ENCODE measurements around the gene TRIM67. TPM values are rescaled to one million over a fixed set of nuclear protein-coding genes. Genes with fewer than 3 reads are reported as not detected.
A peak's percentile ranks its signal among the peaks of the same experiment; 100 is the strongest.

TRIM67 gene
- total RNA-seq, 4 donors from 2014 or later = 0.21 to 0.38 TPM; not detected in 2

GRCh38 chr1:231159202-231159962, 2.5 kb upstream of the TRIM67 start:
- H3K27me3 ChIP-seq = peaks cover 72% of the 10 kb centered on the region
- H3K27ac ChIP-seq = no peak overlapping the region
- H3K9me3 ChIP-seq = no peaks in the 10 kb centered on the region
- no peak for DNase-seq (ENCODE audit: low spot score in 2 of 2)
- no peaks in the 10 kb centered on the region for H3K36me3 ChIP-seq
- WGBS = 75% methylated on average over 6 of the region's 6 CpGs
- TF ChIP-seq POLR2A (IDR thresholded peaks at IDR 0.05) (no peak), POLR2AphosphoS5 (IDR thresholded peaks at IDR 0.05) (no peak), CTCF (IDR thresholded peaks at IDR 0.05) (no peak), EP300 (IDR thresholded peaks at IDR 0.05) (no peak)
- H3K4me1 ChIP-seq = peaks cover 30% of the 10 kb centered on the region
- no peak overlapping the region for H3K4me3 ChIP-seq

GRCh38 chr1:231159963-231160761, 1.7 kb upstream of the TRIM67 start:
- Histone ChIP-seq H3K4me1 (peaks cover 30% of the 10 kb centered on the region), H3K27ac (no peak overlapping the region), H3K36me3 (no peaks in the 10 kb centered on the region), H3K4me3 (no peak overlapping the region), H3K27me3 (peaks cover 80% of the 10 kb centered on the region), H3K9me3 (no peaks in the 10 kb centered on the region)
- 68% methylated on average over 13 of the region's 15 CpGs for WGBS
- DNase-seq (ENCODE audit: low spot score in 2 of 2) = no peak
- TF ChIP-seq POLR2AphosphoS5 (IDR thresholded peaks at IDR 0.05) (no peak), EP300 (IDR thresholded peaks at IDR 0.05) (no peak), POLR2A (IDR thresholded peaks at IDR 0.05) (no peak), CTCF (IDR thresholded peaks at IDR 0.05) (no peak)

- Histone ChIP-seq H3K27me3 (peaks cover 83% of the 10 kb centered on the region), H3K4me3 (peak overlapping the region; percentile 46), H3K9me3 (no peaks in the 10 kb centered on the region), H3K27ac (no peak overlapping the region), H3K4me1 (peaks cover 30% of the 10 kb centered on the region), H3K36me3 (no peaks in the 10 kb centered on the region)
- WGBS = 4% methylated on average over 27 of the region's 51 CpGs
- no peak for TF ChIP-seq POLR2A (IDR thresholded peaks at IDR 0.05)
- TF ChIP-seq CTCF (IDR thresholded peaks at IDR 0.05) = no peak
- TF ChIP-seq POLR2AphosphoS5 (IDR thresholded peaks at IDR 0.05) = no peak
- no peak for TF ChIP-seq EP300 (IDR thresholded peaks at IDR 0.05)
- no peak for DNase-seq (ENCODE audit: low spot score in 2 of 2)
These were observed 777 bp upstream of the TRIM67 start for GRCh38 chr1:231160895-231161666.

- 0% methylated on average over 17 of the region's 71 CpGs for WGBS
- H3K27ac ChIP-seq = no peak overlapping the region
- H3K4me3 ChIP-seq = peak overlapping the region; percentile 46
- no peaks in the 10 kb centered on the region for H3K9me3 ChIP-seq
- no peak for DNase-seq (ENCODE audit: low spot score in 2 of 2)
- H3K27me3 ChIP-seq = peaks cover 75% of the 10 kb centered on the region
- H3K36me3 ChIP-seq = no peaks in the 10 kb centered on the region
- TF ChIP-seq EP300 (IDR thresholded peaks at IDR 0.05) (no peak), POLR2AphosphoS5 (IDR thresholded peaks at IDR 0.05) (no peak), POLR2A (IDR thresholded peaks at IDR 0.05) (no peak), CTCF (IDR thresholded peaks at IDR 0.05) (no peak)
- peaks cover 30% of the 10 kb centered on the region for H3K4me1 ChIP-seq
These were observed 575 bp downstream of the TRIM67 start for GRCh38 chr1:231162297-231162969.
